A549 treated with dexamethasone at 1 μM for 4 hours (cell line): Measurements from ENCODE around the gene HEPACAM2. TPM values are rescaled to one million over a fixed set of nuclear protein-coding genes. Genes with fewer than 3 reads are reported as not detected.

Source experiments
- total RNA-seq: library from RNA; stranded (reverse); fragments of 200-300 nt; extraction: Qiagen RNA extraction; gene quantifications from 5 replicates; pipeline ENCODE4 v1.2.3, GENCODE V29; 2022

The HEPACAM2 gene
- 0.14 TPM in 1 of 5 replicates, not detected in the others for total RNA-seq

DNA sequence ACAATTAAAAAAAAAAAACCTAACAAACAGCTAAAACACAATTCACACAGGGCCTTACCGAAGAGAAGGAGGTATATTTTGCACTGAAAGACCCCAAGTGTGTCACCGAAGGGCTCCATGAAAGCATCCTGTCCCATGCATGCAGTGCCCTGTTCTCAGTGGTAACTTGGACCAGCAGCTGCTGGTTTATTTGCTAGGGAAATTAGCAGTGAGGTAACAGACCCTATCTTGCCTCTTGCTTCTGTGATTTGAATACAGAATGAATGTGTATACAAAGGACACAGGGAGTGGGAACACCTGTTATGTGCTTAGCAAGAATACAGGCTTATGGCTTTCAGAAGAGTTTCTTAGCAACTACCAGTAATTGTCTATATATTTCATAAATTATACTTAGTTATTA is at the start of gene HEPACAM2:
HEPACAM2 (minus strand) TSS at position 160 of the 400 bp plus-strand sequence.

DNA sequence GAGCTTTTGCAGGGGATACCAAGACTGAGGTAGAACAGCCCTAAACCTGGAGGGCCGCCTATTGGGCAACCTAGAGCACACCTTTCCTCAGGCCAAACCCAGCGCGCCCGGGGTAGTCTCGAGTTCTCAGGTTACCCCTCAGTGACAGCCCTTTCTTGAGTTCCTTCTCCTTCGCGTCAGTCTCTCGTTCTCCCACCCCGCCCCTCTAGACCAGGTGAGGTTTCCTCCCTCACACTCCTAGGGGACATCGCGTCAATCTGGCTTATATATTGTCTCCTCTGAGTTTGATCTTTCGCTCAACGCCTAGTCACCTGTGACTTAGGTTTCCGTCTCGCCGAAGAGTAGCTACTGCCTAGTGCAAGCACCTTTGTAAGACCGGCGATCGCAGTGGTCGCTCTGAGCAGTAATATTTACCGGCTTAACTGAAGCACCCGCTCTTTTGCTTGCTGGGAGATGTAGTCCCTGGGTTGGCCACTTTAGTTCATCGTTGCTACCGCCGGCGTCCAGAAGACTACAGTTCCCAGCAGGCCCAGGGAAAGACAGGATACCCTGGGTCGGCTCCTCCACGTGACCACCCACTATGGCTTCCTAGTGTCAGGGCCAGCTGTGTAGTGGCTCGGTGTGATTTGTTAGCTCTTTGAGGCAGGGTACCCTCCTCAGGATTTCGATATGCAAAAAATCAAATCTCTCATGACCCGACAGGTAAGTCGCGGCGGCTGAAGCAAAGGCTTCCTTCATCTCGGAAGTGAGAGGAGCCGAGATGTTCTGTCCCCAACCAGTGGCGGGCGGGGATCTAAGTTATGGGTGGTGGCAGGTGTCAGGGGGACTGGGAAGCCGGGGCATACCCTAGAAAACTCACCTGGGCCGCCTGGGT is 5.8 kb upstream of the HEPACAM2 start, which contains the start of gene VPS50:
VPS50 (plus strand) TSS at position 568 of the 874 bp plus-strand sequence; CDS start at position 670, 102 bp downstream.

DNA sequence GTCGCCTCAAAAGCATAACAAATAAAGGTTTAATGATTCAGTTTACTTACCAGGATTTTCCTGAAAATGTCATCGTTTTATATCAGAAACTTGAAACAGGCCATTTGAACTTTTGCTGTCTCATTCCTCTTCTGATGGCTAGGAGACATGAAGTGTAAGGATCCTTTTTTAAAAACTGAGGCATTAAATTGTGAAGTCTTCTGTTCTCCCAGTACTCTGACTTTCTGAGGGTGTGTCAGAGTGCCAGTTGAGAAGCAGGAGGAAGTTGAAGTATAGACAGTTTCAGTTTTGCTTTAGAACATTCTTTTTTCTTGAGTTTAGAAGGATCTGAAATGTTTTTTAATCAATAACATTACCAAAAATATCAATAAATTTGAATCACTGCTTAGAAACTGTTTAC is 78.1 kb downstream of the HEPACAM2 start, which contains the start of gene SAMD9L:
SAMD9L (minus strand) TSS at position 242 of the 400 bp plus-strand sequence. CDS start 12,414 bp downstream, outside the sequence.

Other genes starting within 250 kb of the HEPACAM2 start
- 2.5 to 4.9 TPM (median 3.9 TPM) in 5 replicates for gene SAMD9, start 108.5 kb downstream of the HEPACAM2 start, total RNA-seq
- 0.45 to 1.0 TPM (median 0.48 TPM) in 5 replicates for gene SAMD9L, start 78.1 kb downstream of the HEPACAM2 start, total RNA-seq
- gene VPS50, start 5.9 kb upstream of the HEPACAM2 start, total RNA-seq, result 5.6 to 7.3 TPM (median 6.4 TPM) in 5 replicates